SK-N-SH treated with all-trans-retinoic acid at 6 μM for 48 hours (cell line): ENCODE data around the gene RNF213.

ENCODE experiments used
- ARNTL ChIP-seq: fragments of 450-650 bp; formaldehyde crosslinking; IDR thresholded peaks from 2 replicates; pipeline ENCODE4 v1.5.0; 2020; ENCODE audit warnings: low read depth, mild to moderate bottlenecking, moderate library complexity, borderline replicate concordance
- BACH2 ChIP-seq: fragments of 250-450 bp; sonication (Bioruptor Pico); IDR thresholded peaks from 2 replicates; pipeline ENCODE4 v1.9.0; 2021; ENCODE audit warnings: mild to moderate bottlenecking, borderline replicate concordance
- ESRRG ChIP-seq: fragments of 250-450 bp; sonication (Bioruptor Pico); IDR thresholded peaks from 2 replicates; pipeline ENCODE4 v1.6.1; 2021; ENCODE audit warnings: mild to moderate bottlenecking
- GLIS3 ChIP-seq: fragments of 250-450 bp; sonication (Bioruptor Pico); IDR thresholded peaks from 2 replicates; pipeline ENCODE4 v1.5.0; 2020; ENCODE audit warnings: mild to moderate bottlenecking, moderate library complexity
- OSR1 ChIP-seq: fragments of 250-450 bp; sonication (Bioruptor Pico); IDR thresholded peaks from 2 replicates; pipeline ENCODE4 v1.8.0; 2022; ENCODE audit warnings: moderate library complexity, mild to moderate bottlenecking, inconsistent platforms
- RARB ChIP-seq: fragments of 250-450 bp; sonication (Bioruptor Pico); IDR thresholded peaks from 2 replicates; pipeline ENCODE4 v1.8.0; 2021; ENCODE audit warnings: mild to moderate bottlenecking, moderate library complexity
- SNAI2 ChIP-seq: fragments of 250-450 bp; sonication (Bioruptor Pico); IDR thresholded peaks from 2 replicates; pipeline ENCODE4 v1.5.0; 2020; ENCODE audit warnings: mild to moderate bottlenecking, moderate library complexity
- ZC3H10 ChIP-seq: fragments of 250-450 bp; sonication (Bioruptor Pico); IDR thresholded peaks from 2 replicates; pipeline ENCODE4 v1.5.1; 2021; ENCODE audit warnings: mild to moderate bottlenecking, moderate library complexity
- ZFP3 ChIP-seq: fragments of 250-450 bp; sonication (Bioruptor Pico); IDR thresholded peaks from 2 replicates; pipeline ENCODE4 v1.5.0; 2020; ENCODE audit warnings: mild to moderate bottlenecking, moderate library complexity
- ZFP30 ChIP-seq: fragments of 450-650 bp; formaldehyde crosslinking; IDR thresholded peaks from 2 replicates; pipeline ENCODE4 v1.5.0; 2022; ENCODE audit warnings: mild to moderate bottlenecking, moderate library complexity
- ZNF565 ChIP-seq: fragments of 450-650 bp; formaldehyde crosslinking; conservative IDR thresholded peaks from 2 replicates; pipeline ENCODE4 v1.5.0; 2020; ENCODE audit warnings: low read depth, mild to moderate bottlenecking, moderate library complexity
- TF ChIP-seq, protein P1 (sequence below): fragments of 250-450 bp; sonication (Bioruptor Pico); IDR thresholded peaks from 2 replicates; pipeline ENCODE4 v1.8.0; 2020; ENCODE audit warnings: mild to moderate bottlenecking, moderate library complexity, borderline replicate concordance
- TF ChIP-seq, protein P2 (sequence below): fragments of 250-450 bp; sonication (Bioruptor Pico); IDR thresholded peaks from 2 replicates; pipeline ENCODE4 v1.5.1; 2020; ENCODE audit warnings: low read depth, mild to moderate bottlenecking, moderate library complexity

DNA sequence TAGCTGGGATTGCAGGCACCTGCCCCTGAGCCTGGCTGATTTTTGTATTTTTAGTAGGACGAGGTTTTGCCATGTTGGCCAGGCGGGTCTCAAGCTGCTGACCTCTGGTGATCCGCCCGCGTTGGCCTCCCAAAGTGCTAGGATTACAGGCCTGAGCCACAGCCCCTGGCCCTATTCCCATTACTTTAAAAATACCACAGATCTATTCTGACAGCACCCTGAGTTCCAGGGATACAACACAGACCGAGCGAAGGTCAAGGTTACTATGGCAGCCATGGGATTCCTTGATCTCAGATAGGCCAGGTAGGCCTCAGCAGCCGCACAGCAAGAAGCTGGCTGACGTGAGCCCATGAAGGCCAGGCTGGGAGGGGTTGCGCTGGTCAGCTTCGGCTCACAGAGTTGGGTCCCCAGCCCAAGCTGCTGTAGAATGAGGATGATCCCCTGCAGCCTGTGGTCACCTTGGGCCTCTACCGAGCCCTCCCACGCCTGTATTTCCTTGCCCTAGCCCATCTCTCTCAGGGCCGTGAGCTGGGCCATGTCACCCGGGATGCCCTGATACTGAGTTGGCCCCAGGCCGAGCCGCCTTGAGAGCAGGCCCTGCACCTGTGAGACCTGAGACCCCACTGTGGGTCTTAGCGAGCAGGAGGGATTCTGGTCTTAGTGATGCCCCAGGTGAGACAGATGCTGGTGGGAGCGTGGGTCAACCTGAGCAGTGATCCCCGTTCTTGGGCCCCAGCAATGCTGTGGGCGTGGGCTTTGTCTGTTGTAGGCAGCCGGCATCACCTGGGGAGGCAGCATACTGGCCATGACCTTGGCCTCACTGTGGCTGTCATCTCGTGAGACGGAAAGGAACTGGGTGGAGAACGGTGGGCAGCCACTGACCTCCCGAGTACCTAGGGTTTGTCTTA is 16.9 kb upstream of the RNF213 start:
- no peak for TF ChIP-seq BACH2
- no peak for TF ChIP-seq ESRRG
- TF ChIP-seq GLIS3: no peak
- TF ChIP-seq RARB (CRISPR knock-in tag): no peak
- TF ChIP-seq, protein P1, sequence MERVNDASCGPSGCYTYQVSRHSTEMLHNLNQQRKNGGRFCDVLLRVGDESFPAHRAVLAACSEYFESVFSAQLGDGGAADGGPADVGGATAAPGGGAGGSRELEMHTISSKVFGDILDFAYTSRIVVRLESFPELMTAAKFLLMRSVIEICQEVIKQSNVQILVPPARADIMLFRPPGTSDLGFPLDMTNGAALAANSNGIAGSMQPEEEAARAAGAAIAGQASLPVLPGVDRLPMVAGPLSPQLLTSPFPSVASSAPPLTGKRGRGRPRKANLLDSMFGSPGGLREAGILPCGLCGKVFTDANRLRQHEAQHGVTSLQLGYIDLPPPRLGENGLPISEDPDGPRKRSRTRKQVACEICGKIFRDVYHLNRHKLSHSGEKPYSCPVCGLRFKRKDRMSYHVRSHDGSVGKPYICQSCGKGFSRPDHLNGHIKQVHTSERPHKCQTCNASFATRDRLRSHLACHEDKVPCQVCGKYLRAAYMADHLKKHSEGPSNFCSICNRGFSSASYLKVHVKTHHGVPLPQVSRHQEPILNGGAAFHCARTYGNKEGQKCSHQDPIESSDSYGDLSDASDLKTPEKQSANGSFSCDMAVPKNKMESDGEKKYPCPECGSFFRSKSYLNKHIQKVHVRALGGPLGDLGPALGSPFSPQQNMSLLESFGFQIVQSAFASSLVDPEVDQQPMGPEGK (CRISPR knock-in tag): no peak
- TF ChIP-seq OSR1 (CRISPR knock-in tag): no peak
- TF ChIP-seq ZFP3 (CRISPR knock-in tag): no peak
- TF ChIP-seq SNAI2: no peak
- TF ChIP-seq ZC3H10 (CRISPR knock-in tag): no peak
- no peak for TF ChIP-seq ZNF565 (CRISPR knock-in tag)
- no peak for TF ChIP-seq ZFP30 (CRISPR knock-in tag)
- TF ChIP-seq, protein P2, sequence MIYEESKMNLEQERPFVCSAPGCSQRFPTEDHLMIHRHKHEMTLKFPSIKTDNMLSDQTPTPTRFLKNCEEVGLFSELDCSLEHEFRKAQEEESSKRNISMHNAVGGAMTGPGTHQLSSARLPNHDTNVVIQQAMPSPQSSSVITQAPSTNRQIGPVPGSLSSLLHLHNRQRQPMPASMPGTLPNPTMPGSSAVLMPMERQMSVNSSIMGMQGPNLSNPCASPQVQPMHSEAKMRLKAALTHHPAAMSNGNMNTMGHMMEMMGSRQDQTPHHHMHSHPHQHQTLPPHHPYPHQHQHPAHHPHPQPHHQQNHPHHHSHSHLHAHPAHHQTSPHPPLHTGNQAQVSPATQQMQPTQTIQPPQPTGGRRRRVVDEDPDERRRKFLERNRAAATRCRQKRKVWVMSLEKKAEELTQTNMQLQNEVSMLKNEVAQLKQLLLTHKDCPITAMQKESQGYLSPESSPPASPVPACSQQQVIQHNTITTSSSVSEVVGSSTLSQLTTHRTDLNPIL (CRISPR knock-in tag): no peak
- no peak for TF ChIP-seq ARNTL (CRISPR knock-in tag)
